Common myeloid progenitor, CD34-positive (primary cell): ENCODE results near the gene SSX2.
"Not testable (repeated sequence)": the region's sequence is repeated elsewhere in the genome, so short reads cannot be mapped to it uniquely, and the experiment has no call there.

ENCODE experiments used
- CTCF ChIA-PET: fragments of 350-600 bp; sonication (Branson Sonifier 250); formaldehyde crosslinking; loops from one replicate; lab custom pipeline; 2021; ENCODE audit warnings: antibody characterized with exemption; lab: Charles Lee
- POLR2A ChIA-PET: fragments of 350-600 bp; sonication (Branson Sonifier 250); formaldehyde crosslinking; loops from one replicate; lab custom pipeline; 2021; ENCODE audit warnings: antibody characterized with exemption; lab: Charles Lee
- DNase-seq, 3 donors: peaks; one replicate each; pipeline versions ENCODE4 v3.0.0 to v3.0.0-alpha.2; 2013
- H3K27ac ChIP-seq, 2 experiments: 1 replicate in 1 of 2; 2 replicates in 1 of 2; pipeline ENCODE4 v1.7.0; 2013; ENCODE audit warnings: inconsistent platforms in 2 of 2, low read length in 2 of 2, mild to moderate bottlenecking in 2 of 2, low read depth in 1 of 2, moderate library complexity in 1 of 2; ENCODE audit not compliant: severe bottlenecking in 2 of 2, insufficient read depth in 1 of 2, poor library complexity in 1 of 2
- H3K27me3 ChIP-seq, 5 experiments: replicated peaks in 2 of 5; 1 replicate in 3 of 5; 2 replicates in 2 of 5; pipeline versions ENCODE4 v1.6.1 to v1.7.0; 2013; ENCODE audit warnings: low read length in 4 of 5, mild to moderate bottlenecking in 2 of 5, moderate library complexity in 2 of 5, inconsistent platforms in 1 of 5; ENCODE audit not compliant: insufficient read depth in 5 of 5, control insufficient read depth in 4 of 5
- H3K36me3 ChIP-seq, 4 experiments: 1 replicate in 2 of 4; 2 replicates in 2 of 4; pipeline versions ENCODE4 v1.6.1 to v1.7.0; 2013; ENCODE audit warnings: low read length in 3 of 4, control low read depth in 1 of 4, mild to moderate bottlenecking in 1 of 4; ENCODE audit not compliant: control insufficient read depth in 4 of 4, insufficient read depth in 4 of 4
- H3K4me1 ChIP-seq, 4 experiments: 1 replicate in 3 of 4; 2 replicates in 1 of 4; pipeline versions ENCODE4 v1.6.1 to v1.7.1; 2013; ENCODE audit warnings: low read length in 3 of 4, mild to moderate bottlenecking in 3 of 4, control low read depth in 1 of 4, inconsistent platforms in 1 of 4, moderate library complexity in 1 of 4; ENCODE audit not compliant: control insufficient read depth in 4 of 4, insufficient read depth in 4 of 4; ENCODE audit errors: control extremely low read depth in 1 of 4
- H3K4me3 ChIP-seq, 7 experiments: 1 replicate in 4 of 7; 2 replicates in 3 of 7; pipeline versions ENCODE4 v1.5.1 to v1.7.0; 2013; ENCODE audit warnings: mild to moderate bottlenecking in 7 of 7, low read length in 6 of 7, moderate library complexity in 6 of 7, inconsistent platforms in 2 of 7, low read depth in 2 of 7, control low read depth in 1 of 7; ENCODE audit not compliant: insufficient read depth in 4 of 7, control insufficient read depth in 1 of 7; ENCODE audit errors: extremely low read depth in 1 of 7
- H3K9me3 ChIP-seq, 5 experiments: 1 replicate in 4 of 5; 2 replicates in 1 of 5; pipeline versions ENCODE4 v1.6.1 to v1.7.1; 2013; ENCODE audit warnings: low read length in 4 of 5, mild to moderate bottlenecking in 2 of 5, inconsistent platforms in 1 of 5, low read depth in 1 of 5, moderate library complexity in 1 of 5; ENCODE audit not compliant: control insufficient read depth in 4 of 5, insufficient read depth in 2 of 5; ENCODE audit errors: control extremely low read depth in 1 of 5
- WGBS: methylation state at CpG from one replicate; pipeline ENCODE4 v1.1.5; 2013; ENCODE audit not compliant: insufficient coverage; 5-methylcytosine and 5-hydroxymethylcytosine counted together

SSX2 gene

DNA sequence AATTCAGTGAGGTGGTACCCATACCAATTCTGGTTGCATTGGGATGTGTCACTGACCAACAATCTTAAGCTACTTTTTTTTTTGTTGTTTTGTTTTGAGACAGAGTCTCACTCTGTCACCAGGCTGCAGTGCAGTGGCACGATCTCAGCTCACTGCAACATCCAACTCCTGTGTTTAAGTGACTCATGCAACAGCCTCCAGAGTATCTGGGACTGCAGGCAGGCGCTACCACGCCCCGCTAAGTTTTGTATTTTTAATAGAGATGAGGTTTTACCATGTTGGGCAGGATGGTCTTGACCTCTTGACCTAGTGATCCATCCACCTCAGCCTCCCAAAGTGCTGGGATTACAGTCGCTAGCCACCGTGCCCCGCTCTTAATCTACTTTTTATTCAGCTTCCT lies 58.0 kb downstream of the SSX2 start:
- H3K4me1 ChIP-seq, result not testable (repeated sequence)

More for the DNA sequence above, 58.0 kb downstream of the SSX2 start:
- WGBS, result no CpG with 5 or more reads among the region's 7 CpGs
- H3K9me3 ChIP-seq, H3K36me3 ChIP-seq, H3K27ac ChIP-seq, POLR2A ChIA-PET, CTCF ChIA-PET, H3K4me3 ChIP-seq, H3K27me3 ChIP-seq: not testable (repeated sequence)
- DNase-seq, result peak in 2 of 3 donors; percentile 16 to 29
